HepG2 (cell line): Measurements from ENCODE around the gene CDKN3. TPM values are rescaled to one million over a fixed set of nuclear protein-coding genes. Genes with fewer than 3 reads are reported as not detected.

Source experiments
- ATAC-seq: fragments of 200-7000 bp; cut with Tn5 transposase; 3 replicates; pipeline ENCODE4 v1.9.1; 2020; ENCODE audit warnings: mild to moderate bottlenecking, moderate library complexity
- BruUV-seq: library from RNA; stranded (reverse); fragments of 400-500 nt; replicated peaks from 2 replicates; lab custom pipeline; 2021; lab: Mats Ljungman, UMichigan
- CTCF ChIA-PET: fragments of 300-600 bp; formaldehyde crosslinking; extraction: SDS; loops from one replicate; lab custom pipeline; 2021; ENCODE audit warnings: low total read pairs, inconsistent platforms, low intra/inter-chr PET ratio; lab: Yijun Ruan, JAX
- POLR2A ChIA-PET: fragments of 350-600 bp; sonication (Branson Sonifier 250); formaldehyde crosslinking; loops from one replicate; lab custom pipeline; 2020; ENCODE audit warnings: antibody characterized with exemption, inconsistent platforms; lab: Yijun Ruan, JAX
- DNase-seq: peaks from one replicate; pipeline ENCODE4 v3.0.0-alpha.2; 2015; ENCODE audit warnings: low spot score
- FAIRE-seq: peaks from 3 replicates; lab custom pipeline; 2011; peaks lifted over from hg19 to GRCh38; lab: Jason Lieb, UNC
- H2AFZ ChIP-seq: one replicate; pipeline ENCODE4 v1.6.1; 2011; ENCODE audit warnings: low read length, inconsistent platforms
- H3K27ac ChIP-seq: fragments of 300-600 bp; 3 replicates; pipeline ENCODE4 v1.8.0; 2011; ENCODE audit warnings: mixed run types, mild to moderate bottlenecking, mixed read lengths, low read length, inconsistent platforms; ENCODE audit not compliant: insufficient read depth; ENCODE audit errors: extremely low read length
- H3K27me3 ChIP-seq, 2 experiments: fragments of 200-600 bp in 1 of 2; 2 replicates in 1 of 2; 3 replicates in 1 of 2; pipeline versions ENCODE4 v1.6.0 to v1.8.0; 2011; ENCODE audit warnings: low read length in 2 of 2, mild to moderate bottlenecking in 2 of 2, moderate library complexity in 2 of 2, inconsistent platforms in 1 of 2; ENCODE audit not compliant: insufficient read depth in 2 of 2, control insufficient read depth in 1 of 2
- H3K36me3 ChIP-seq, 2 experiments: fragments of 200-600 bp in 1 of 2; replicated peaks in 1 of 2; 2 replicates in 1 of 2; 3 replicates in 1 of 2; pipeline versions ENCODE4 v1.5.1 to v1.8.0; 2011; ENCODE audit warnings: low read length in 2 of 2, inconsistent platforms in 1 of 2; ENCODE audit not compliant: insufficient read depth in 2 of 2, control insufficient read depth in 1 of 2
- H3K4me1 ChIP-seq: 2 replicates; pipeline ENCODE4 v1.5.1; 2012; ENCODE audit warnings: low read length, inconsistent platforms; ENCODE audit not compliant: insufficient read depth
- H3K4me2 ChIP-seq: 2 replicates; pipeline ENCODE4 v1.6.0; 2011; ENCODE audit warnings: low read depth, low read length, inconsistent platforms
- H3K4me3 ChIP-seq, 3 experiments: fragments of 200-600 bp in 1 of 3; sonication (generic), shearing (Covaris generic) in 1 of 3; replicated peaks in 1 of 3; 2 replicates each; pipeline ENCODE4 v1.5.1; 2011 to 2016; ENCODE audit warnings: low read length in 3 of 3, inconsistent platforms in 2 of 3, low read depth in 2 of 3, mild to moderate bottlenecking in 2 of 3, control low read depth in 1 of 3, mixed read lengths in 1 of 3; ENCODE audit not compliant: insufficient read depth in 1 of 3
- H3K79me2 ChIP-seq: one replicate; pipeline ENCODE4 v1.6.1; 2011; ENCODE audit warnings: low read length, inconsistent platforms; ENCODE audit not compliant: insufficient read depth
- H3K9ac ChIP-seq: 2 replicates; pipeline ENCODE4 v1.6.0; 2011; ENCODE audit warnings: mild to moderate bottlenecking, low read depth, low read length, inconsistent platforms; ENCODE audit not compliant: insufficient read depth
- H3K9me3 ChIP-seq: 2 replicates; pipeline ENCODE4 v1.5.1; 2012; ENCODE audit warnings: mild to moderate bottlenecking, low read length
- H4K20me1 ChIP-seq: 2 replicates; pipeline ENCODE4 v1.6.0; 2011; ENCODE audit warnings: inconsistent platforms, mild to moderate bottlenecking, low read length, moderate library complexity; ENCODE audit not compliant: insufficient read depth
- ATF4 ChIP-seq, 2 experiments: fragments of 450-650 bp in 1 of 2; sonication (generic) in 1 of 2; formaldehyde crosslinking; IDR thresholded peaks; 2 replicates each; pipeline versions ENCODE4 v1.5.0 to v1.8.0; 2020 to 2022; ENCODE audit warnings: mild to moderate bottlenecking in 1 of 2, missing genetic modification reagents in 1 of 2
- CCAR2 ChIP-seq: fragments of 200-400 bp; formaldehyde crosslinking; optimal IDR thresholded peaks from 2 replicates; pipeline ENCODE3; 2018; ENCODE audit warnings: low read depth, mild to moderate bottlenecking, low read length, moderate library complexity
- EHMT2 ChIP-seq: fragments of 200-600 bp; sonication (generic); IDR thresholded peaks from 2 replicates; pipeline ENCODE4 v1.7.0; 2017; ENCODE audit warnings: antibody characterized with exemption, low read depth, low read length, borderline replicate concordance
- ELF1 ChIP-seq: sonication (generic); formaldehyde crosslinking; IDR thresholded peaks from 2 replicates; pipeline ENCODE4 v1.4.0; 2020; ENCODE audit warnings: missing genetic modification reagents
- ETV6 ChIP-seq: sonication (generic); formaldehyde crosslinking; conservative IDR thresholded peaks from 2 replicates; pipeline ENCODE4 v1.4.0; 2020; ENCODE audit warnings: missing genetic modification reagents
- HOMEZ ChIP-seq: IDR thresholded peaks from 2 replicates; pipeline ENCODE4 v1.6.1; 2016; ENCODE audit warnings: low read depth
- LCORL ChIP-seq, 2 experiments: fragments of 450-650 bp in 1 of 2; sonication (generic) in 1 of 2; formaldehyde crosslinking in 1 of 2; IDR thresholded peaks; 2 replicates each; pipeline versions ENCODE4 v1.5.0 to v1.6.1; 2017 to 2020; ENCODE audit warnings: antibody characterized with exemption in 1 of 2, missing genetic modification reagents in 1 of 2
- MBD4 ChIP-seq: IDR thresholded peaks from 2 replicates; pipeline ENCODE4 v1.6.1; 2012; ENCODE audit warnings: low read length, inconsistent platforms, borderline replicate concordance
- RBAK ChIP-seq: sonication (generic); formaldehyde crosslinking; IDR thresholded peaks from 2 replicates; pipeline ENCODE4 v1.5.1; 2020; ENCODE audit warnings: mild to moderate bottlenecking, missing genetic modification reagents
- RCOR2 ChIP-seq: IDR thresholded peaks from 2 replicates; pipeline ENCODE4 v1.6.1; 2016; ENCODE audit warnings: missing biosample characterization, missing genetic modification reagents
- SMC3 ChIP-seq: IDR thresholded peaks from 2 replicates; pipeline ENCODE4 v1.6.1; 2011; ENCODE audit warnings: low read length, improper control_type of control experiment
- THRA ChIP-seq: sonication (generic); formaldehyde crosslinking; IDR thresholded peaks from 2 replicates; pipeline ENCODE4 v1.4.0; 2020; ENCODE audit warnings: missing genetic modification reagents, borderline replicate concordance
- TSC22D2 ChIP-seq: sonication (generic); formaldehyde crosslinking; IDR thresholded peaks from 2 replicates; pipeline ENCODE4 v1.5.1; 2020; ENCODE audit warnings: missing genetic modification reagents, mild to moderate bottlenecking, borderline replicate concordance
- ZNF12 ChIP-seq: sonication (generic); formaldehyde crosslinking; IDR thresholded peaks from 2 replicates; pipeline ENCODE4 v1.5.0; 2020; ENCODE audit warnings: missing genetic modification reagents
- ZNF136 ChIP-seq: sonication (generic); formaldehyde crosslinking; IDR thresholded peaks from 2 replicates; pipeline ENCODE4 v1.8.1; 2022; ENCODE audit warnings: low read depth, mild to moderate bottlenecking, moderate library complexity, missing genetic modification reagents
- ZNF281 ChIP-seq: sonication (generic); formaldehyde crosslinking; IDR thresholded peaks from 2 replicates; pipeline ENCODE4 v1.4.0; 2020; ENCODE audit warnings: missing genetic modification reagents, borderline replicate concordance
- ZNF619 ChIP-seq: sonication (generic); formaldehyde crosslinking; IDR thresholded peaks from 2 replicates; pipeline ENCODE4 v1.4.0; 2020; ENCODE audit warnings: mild to moderate bottlenecking, missing genetic modification reagents
- ZNF776 ChIP-seq: sonication (generic); formaldehyde crosslinking; IDR thresholded peaks from 2 replicates; pipeline ENCODE4 v1.4.0; 2020; ENCODE audit warnings: mild to moderate bottlenecking, missing genetic modification reagents
- WGBS: methylation state at CpG from one replicate; pipeline ENCODE4 v1.1.6; 2017; ENCODE audit warnings: low lambda C conversion rate; 5-methylcytosine and 5-hydroxymethylcytosine counted together
- in situ Hi-C: cut with HindIII; loops from 2 replicates; pipeline ENCODE4 v1.10.0; 2017; ENCODE audit warnings: low pct_unique_long_range_greater_than_20kb; ENCODE audit not compliant: extremely low pct_ligation_motif_present
- intact Hi-C: fragments of 100-400 bp; cut with micrococcal nuclease; formaldehyde crosslinking; loops from one replicate; pipeline ENCODE4 v1.10.0; 2022; ENCODE audit not compliant: unreplicated experiment
- polyA plus RNA-seq, 8 experiments: library from polyadenylated mRNA; depleted of rRNA in 3 of 8; stranded (reverse) in 7 of 8; unstranded in 1 of 8; fragments of >200 nt; fragmentation: Illumina TruSeq in 4 of 8; extraction: Trizol in 4 of 8; gene quantifications; 2 replicates each; pipeline versions ENCODE4 v1.2.1 to v1.2.3, GENCODE V29; 2011 to 2016; ENCODE audit warnings: low read depth in 4 of 8, missing spikeins in 1 of 8, mixed read lengths in 1 of 8; ENCODE audit not compliant: insufficient read depth in 1 of 8
- total RNA-seq, 5 experiments: library from RNA; depleted of rRNA; stranded (reverse); fragments of >200 nt; fragmentation: Illumina TruSeq; extraction: Trizol; gene quantifications; 2 replicates each; pipeline ENCODE4 v1.2.3, GENCODE V29; 2016; ENCODE audit warnings: low read depth in 1 of 5

Gene CDKN3
- total and polyA plus RNA-seq, 2 of the 13 experiments (the other 11 are each of a cell fraction or from before 2014, with no cell fraction given), result 63.0 to 88.9 TPM

- BruUV-seq, result no TSS peak
- ATAC-seq (no peak; the same call in 2 of the 3 replicates), FAIRE-seq (no peak), DNase-seq (no peak)
- Histone ChIP-seq H3K4me1 (peaks cover 30% of the 10 kb centered on the region), H3K9ac (no peak overlapping the region), H3K4me3 (no peak overlapping the region), H3K79me2 (no peaks in the 10 kb centered on the region), H2AFZ (no peak overlapping the region), H3K9me3 (no peaks in the 10 kb centered on the region), H3K27ac (no peak overlapping the region), H3K27me3 (no peaks in the 10 kb centered on the region), H4K20me1 (no peaks in the 10 kb centered on the region), H3K36me3 (no peaks in the 10 kb centered on the region), H3K4me2 (no peak overlapping the region)
- intact Hi-C loops (no loop called here), in situ Hi-C loops (no loop called here)
- CTCF ChIA-PET, result no interaction called here
- POLR2A ChIA-PET, result interaction anchor here (1.2 kb wide), 1 partner anchor 10 kb away, joined by 4 read pairs; no protein-coding TSS in a partner anchor
- 68% methylated on average over 6 of the region's 7 CpGs for WGBS
- TF ChIP-seq TSC22D2 (CRISPR knock-in tag), result no peak
- TF ChIP-seq ATF4 (CRISPR knock-in tag; IDR thresholded peaks at IDR 0.05), result no peak
- no peak for TF ChIP-seq SMC3
- no peak for TF ChIP-seq ELF1 (CRISPR knock-in tag)
- no peak for TF ChIP-seq MBD4
- TF ChIP-seq ZNF776 (CRISPR knock-in tag), result no peak
- no peak for TF ChIP-seq THRA (CRISPR knock-in tag)
- TF ChIP-seq EHMT2, result no peak
- no peak for TF ChIP-seq RCOR2 (CRISPR knock-in tag)
- TF ChIP-seq ZNF12 (CRISPR knock-in tag), result no peak
- no peak for TF ChIP-seq CCAR2
- TF ChIP-seq ZNF619 (CRISPR knock-in tag), result no peak
- no peak for TF ChIP-seq ZNF136 (CRISPR knock-in tag)
- TF ChIP-seq LCORL (IDR thresholded peaks at IDR 0.05), result no peak
- no peak for TF ChIP-seq LCORL (CRISPR knock-in tag; IDR thresholded peaks at IDR 0.05)
- no peak for TF ChIP-seq RBAK (CRISPR knock-in tag)
- no peak for TF ChIP-seq HOMEZ
- TF ChIP-seq ZNF281 (CRISPR knock-in tag), result no peak
- TF ChIP-seq ETV6, result no peak
Observed at GRCh38 chr14:54377501-54377900, 19.3 kb upstream of the CDKN3 start.
